ENCODE results near the gene RER1. TPM values are rescaled to one million over a fixed set of nuclear protein-coding genes. Genes with fewer than 3 reads are reported as not detected.

The RER1 gene
- total RNA-seq, 1 experiment from 2014 or later, result 141 TPM

- H3K27me3 Mint-ChIP-seq (ENCODE audit: insufficient read depth, unreplicated experiment), result peaks cover 12% of the 10 kb centered on the region
- H3K9me3 Mint-ChIP-seq (ENCODE audit: unreplicated experiment), result no peaks in the 10 kb centered on the region
- Histone ChIP-seq H3K4me3 (ENCODE audit: low read depth, low read length) (no peak overlapping the region), H3K27me3 (replicated peaks; ENCODE audit: control insufficient read depth, insufficient read depth, low read length) (no peaks in the 10 kb centered on the region), H3K36me3 (ENCODE audit: control insufficient read depth, insufficient read depth, low read length) (no peaks in the 10 kb centered on the region), H3K4me1 (no peaks in the 10 kb centered on the region; the same call in 1 of the 2 replicates), H3K9me3 (no peaks in the 10 kb centered on the region)
- H3K4me3 Mint-ChIP-seq (ENCODE audit: unreplicated experiment), result peak overlapping the region; percentile 24
- ChIA-PET CTCF (no interaction called here), POLR2A (no interaction called here)
- DNase-seq, result no peak
- H3K27ac Mint-ChIP-seq (ENCODE audit: unreplicated experiment), result no peak overlapping the region
- H3K4me1 Mint-ChIP-seq (ENCODE audit: low read depth, unreplicated experiment), result peaks cover 5% of the 10 kb centered on the region
- TF ChIP-seq CTCF (IDR thresholded peaks at IDR 0.05; ENCODE audit: insufficient read depth in 1 of 2, low read depth in 1 of 2, low read length in 1 of 2, severe bottlenecking in 1 of 2, unreplicated experiment in 1 of 2), result no peak
- no TSS peak for BruUV-seq (replicated peaks)
- intact Hi-C loops (cut with micrococcal nuclease; ENCODE audit: unreplicated experiment), result no loop called here
- peaks cover 23% of the 10 kb centered on the region for H3K36me3 Mint-ChIP-seq (ENCODE audit: insufficient read depth, unreplicated experiment)
Observed at GRCh38 chr1:2415801-2416208, 24.2 kb downstream of the RER1 start.

GRCh38 chr1:2416403-2416802, 24.8 kb downstream of the RER1 start:
- H3K4me1 ChIP-seq, result no peaks in the 10 kb centered on the region; the same call in 1 of the 2 replicates
- H3K36me3 ChIP-seq (ENCODE audit: control insufficient read depth, insufficient read depth, low read length), result no peaks in the 10 kb centered on the region
- ChIA-PET CTCF (no interaction called here), POLR2A (no interaction called here)
- H3K4me3 Mint-ChIP-seq (ENCODE audit: unreplicated experiment), result no peak overlapping the region
- DNase-seq, result no peak
- no peak for TF ChIP-seq CTCF (IDR thresholded peaks at IDR 0.05; ENCODE audit: insufficient read depth in 1 of 2, low read depth in 1 of 2, low read length in 1 of 2, severe bottlenecking in 1 of 2, unreplicated experiment in 1 of 2)
- peaks cover 5% of the 10 kb centered on the region for H3K4me1 Mint-ChIP-seq (ENCODE audit: low read depth, unreplicated experiment)
- intact Hi-C loops (cut with micrococcal nuclease; ENCODE audit: unreplicated experiment), result no loop called here
- peaks cover 18% of the 10 kb centered on the region for H3K36me3 Mint-ChIP-seq (ENCODE audit: insufficient read depth, unreplicated experiment)
- H3K9me3 Mint-ChIP-seq (ENCODE audit: unreplicated experiment), result no peaks in the 10 kb centered on the region
- BruUV-seq (replicated peaks), result no TSS peak
- no peak overlapping the region for H3K27ac Mint-ChIP-seq (ENCODE audit: unreplicated experiment)
- peaks cover 12% of the 10 kb centered on the region for H3K27me3 Mint-ChIP-seq (ENCODE audit: insufficient read depth, unreplicated experiment)
- H3K4me3 ChIP-seq (ENCODE audit: low read depth, low read length), result no peak overlapping the region
- H3K9me3 ChIP-seq, result no peaks in the 10 kb centered on the region
- no peaks in the 10 kb centered on the region for H3K27me3 ChIP-seq (replicated peaks; ENCODE audit: control insufficient read depth, insufficient read depth, low read length)

- CTCF ChIA-PET, result no interaction called here
Observed at GRCh38 chr1:2417083-2417832, 25.6 kb downstream of the RER1 start.

More at GRCh38 chr1:2417083-2417832, 25.6 kb downstream of the RER1 start:
- no peak overlapping the region for H3K4me3 Mint-ChIP-seq (ENCODE audit: unreplicated experiment)
- Histone ChIP-seq H3K4me1 (no peaks in the 10 kb centered on the region; the same call in 1 of the 2 replicates), H3K9me3 (no peaks in the 10 kb centered on the region), H3K27me3 (replicated peaks; ENCODE audit: control insufficient read depth, insufficient read depth, low read length) (no peaks in the 10 kb centered on the region; the same call in 1 of the 2 replicates), H3K4me3 (ENCODE audit: low read depth, low read length) (no peak overlapping the region), H3K36me3 (ENCODE audit: control insufficient read depth, insufficient read depth, low read length) (no peaks in the 10 kb centered on the region)
- peaks cover 12% of the 10 kb centered on the region for H3K27me3 Mint-ChIP-seq (ENCODE audit: insufficient read depth, unreplicated experiment)
- peaks cover 17% of the 10 kb centered on the region for H3K36me3 Mint-ChIP-seq (ENCODE audit: insufficient read depth, unreplicated experiment)
- H3K4me1 Mint-ChIP-seq (ENCODE audit: low read depth, unreplicated experiment), result peaks cover 5% of the 10 kb centered on the region
- no peak overlapping the region for H3K27ac Mint-ChIP-seq (ENCODE audit: unreplicated experiment)
- no peak for DNase-seq
- no peak for TF ChIP-seq CTCF (IDR thresholded peaks at IDR 0.05; ENCODE audit: insufficient read depth in 1 of 2, low read depth in 1 of 2, low read length in 1 of 2, severe bottlenecking in 1 of 2, unreplicated experiment in 1 of 2)
- intact Hi-C loops (cut with micrococcal nuclease; ENCODE audit: unreplicated experiment), result no loop called here
- BruUV-seq (replicated peaks), result no TSS peak
- H3K9me3 Mint-ChIP-seq (ENCODE audit: unreplicated experiment), result no peaks in the 10 kb centered on the region
- POLR2A ChIA-PET, result no interaction called here

Measured in Caco-2 (cell line).